ENCODE data around the gene TECTB.

Gene TECTB

DNA sequence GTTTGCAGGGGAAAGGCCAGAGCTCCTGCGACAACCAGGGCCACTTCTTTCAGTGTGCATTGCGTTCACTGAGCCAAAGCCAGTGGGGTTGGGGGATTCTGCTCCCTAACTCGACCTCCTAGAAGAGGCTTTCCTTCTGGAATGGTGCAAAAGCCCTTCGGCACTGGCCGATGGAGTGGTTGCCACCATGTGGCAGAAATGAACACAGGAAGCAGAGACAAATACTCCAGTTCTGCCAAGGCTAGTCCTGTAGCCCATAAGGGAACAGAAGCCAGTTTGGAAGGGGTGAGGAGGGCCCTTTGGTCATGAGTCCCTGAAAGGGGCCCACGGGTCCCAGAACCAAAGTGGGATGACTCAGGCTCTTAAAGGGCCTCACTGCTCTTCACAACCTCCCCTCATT is 61.1 kb downstream of the TECTB start:
- H3K79me2 ChIP-seq (ENCODE audit: control insufficient read depth, low read length): no peaks in the 10 kb centered on the region
- no peak overlapping the region for H3K4me3 ChIP-seq (ENCODE audit: low read length)
- TF ChIP-seq, protein P1, sequence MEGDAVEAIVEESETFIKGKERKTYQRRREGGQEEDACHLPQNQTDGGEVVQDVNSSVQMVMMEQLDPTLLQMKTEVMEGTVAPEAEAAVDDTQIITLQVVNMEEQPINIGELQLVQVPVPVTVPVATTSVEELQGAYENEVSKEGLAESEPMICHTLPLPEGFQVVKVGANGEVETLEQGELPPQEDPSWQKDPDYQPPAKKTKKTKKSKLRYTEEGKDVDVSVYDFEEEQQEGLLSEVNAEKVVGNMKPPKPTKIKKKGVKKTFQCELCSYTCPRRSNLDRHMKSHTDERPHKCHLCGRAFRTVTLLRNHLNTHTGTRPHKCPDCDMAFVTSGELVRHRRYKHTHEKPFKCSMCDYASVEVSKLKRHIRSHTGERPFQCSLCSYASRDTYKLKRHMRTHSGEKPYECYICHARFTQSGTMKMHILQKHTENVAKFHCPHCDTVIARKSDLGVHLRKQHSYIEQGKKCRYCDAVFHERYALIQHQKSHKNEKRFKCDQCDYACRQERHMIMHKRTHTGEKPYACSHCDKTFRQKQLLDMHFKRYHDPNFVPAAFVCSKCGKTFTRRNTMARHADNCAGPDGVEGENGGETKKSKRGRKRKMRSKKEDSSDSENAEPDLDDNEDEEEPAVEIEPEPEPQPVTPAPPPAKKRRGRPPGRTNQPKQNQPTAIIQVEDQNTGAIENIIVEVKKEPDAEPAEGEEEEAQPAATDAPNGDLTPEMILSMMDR (IDR thresholded peaks at IDR 0.05; ENCODE audit: low read depth, low read length, poor library complexity, severe bottlenecking): no peak
- TF ChIP-seq EZH2phosphoT487 (IDR thresholded peaks at IDR 0.05; ENCODE audit: borderline replicate concordance, low read length): no peak
- no peaks in the 10 kb centered on the region for H3K4me1 ChIP-seq (ENCODE audit: control insufficient read depth, low read length)
- no peaks in the 10 kb centered on the region for H3K27me3 ChIP-seq (ENCODE audit: control insufficient read depth, low read length)
- H3K4me2 ChIP-seq (ENCODE audit: low read length): no peak overlapping the region
- no peaks in the 10 kb centered on the region for H3K36me3 ChIP-seq (ENCODE audit: control insufficient read depth, low read length)
- no peaks in the 10 kb centered on the region for H3K9me2 ChIP-seq (replicated peaks; ENCODE audit: control insufficient read depth, low read length)
- H3K9me3 ChIP-seq (ENCODE audit: control insufficient read depth, insufficient read depth, low read length): no peaks in the 10 kb centered on the region
- no peaks in the 10 kb centered on the region for H3F3A ChIP-seq (ENCODE audit: control insufficient read depth, insufficient read depth)
- H3K27ac ChIP-seq (ENCODE audit: low read depth, low read length): no peak overlapping the region
- H4K20me1 ChIP-seq (ENCODE audit: control insufficient read depth, insufficient read depth, low read depth, low read length): no peaks in the 10 kb centered on the region

DNA sequence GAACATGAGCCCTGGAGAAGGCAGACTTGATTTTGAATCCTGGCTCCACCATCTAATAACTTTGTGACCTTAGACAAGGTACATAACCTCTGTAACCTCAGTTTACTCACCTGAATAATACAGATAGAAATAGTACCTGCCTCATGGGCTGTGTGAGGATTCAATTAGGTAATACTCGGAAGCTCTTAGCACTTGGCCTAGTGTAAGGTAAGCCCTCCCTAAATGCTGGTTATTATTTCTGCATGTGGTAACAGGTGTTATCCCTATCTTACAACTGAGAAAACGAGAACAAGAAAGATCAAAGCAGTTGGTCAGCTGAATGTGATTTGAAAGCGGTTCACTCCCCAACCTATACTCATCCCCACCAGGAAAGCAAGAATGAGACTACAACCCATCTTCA is 62.0 kb downstream of the TECTB start:
- H3K4me3 ChIP-seq (ENCODE audit: low read length): no peak overlapping the region
- no peaks in the 10 kb centered on the region for H3K9me3 ChIP-seq (ENCODE audit: control insufficient read depth, insufficient read depth, low read length)
- no peaks in the 10 kb centered on the region for H3K79me2 ChIP-seq (ENCODE audit: control insufficient read depth, low read length)
- TF ChIP-seq EZH2phosphoT487 (IDR thresholded peaks at IDR 0.05; ENCODE audit: borderline replicate concordance, low read length): no peak
- TF ChIP-seq, protein P1 (IDR thresholded peaks at IDR 0.05; ENCODE audit: low read depth, low read length, poor library complexity, severe bottlenecking): no peak
- no peaks in the 10 kb centered on the region for H4K20me1 ChIP-seq (ENCODE audit: control insufficient read depth, insufficient read depth, low read depth, low read length)
- no peak overlapping the region for H3K4me2 ChIP-seq (ENCODE audit: low read length)
- no peaks in the 10 kb centered on the region for H3K4me1 ChIP-seq (ENCODE audit: control insufficient read depth, low read length)
- H3K36me3 ChIP-seq (ENCODE audit: control insufficient read depth, low read length): no peaks in the 10 kb centered on the region
- H3K27me3 ChIP-seq (ENCODE audit: control insufficient read depth, low read length): no peaks in the 10 kb centered on the region
- no peak overlapping the region for H3K27ac ChIP-seq (ENCODE audit: low read depth, low read length)
- no peaks in the 10 kb centered on the region for H3K9me2 ChIP-seq (replicated peaks; ENCODE audit: control insufficient read depth, low read length)
- no peaks in the 10 kb centered on the region for H3F3A ChIP-seq (ENCODE audit: control insufficient read depth, insufficient read depth)

DNA sequence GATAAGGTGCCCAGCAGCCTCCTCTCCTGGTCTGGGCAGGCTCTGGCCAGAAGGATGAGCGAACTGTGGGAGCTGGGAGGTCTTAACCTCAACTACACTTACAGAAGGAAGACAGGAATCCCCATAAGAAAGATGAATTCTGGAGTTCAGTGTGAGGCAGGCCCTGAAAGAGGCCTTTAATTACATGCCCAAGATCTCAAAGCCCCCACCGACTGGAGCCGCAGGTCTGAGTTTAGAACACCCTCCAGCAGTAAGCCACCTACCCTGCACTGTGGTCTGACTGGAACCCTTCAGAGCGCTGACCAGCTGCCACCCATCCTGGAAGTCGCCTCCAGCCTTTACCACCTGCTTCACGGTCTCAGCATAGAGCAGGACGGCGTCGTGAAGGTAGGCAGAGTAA is 62.5 kb downstream of the TECTB start:
- no peak overlapping the region for H3K4me2 ChIP-seq (ENCODE audit: low read length)
- H3K36me3 ChIP-seq (ENCODE audit: control insufficient read depth, low read length): no peaks in the 10 kb centered on the region
- H3K27me3 ChIP-seq (ENCODE audit: control insufficient read depth, low read length): no peaks in the 10 kb centered on the region
- H3K4me3 ChIP-seq (ENCODE audit: low read length): no peak overlapping the region
- H3K4me1 ChIP-seq (ENCODE audit: control insufficient read depth, low read length): no peaks in the 10 kb centered on the region
- H4K20me1 ChIP-seq (ENCODE audit: control insufficient read depth, insufficient read depth, low read depth, low read length): no peaks in the 10 kb centered on the region
- no peaks in the 10 kb centered on the region for H3F3A ChIP-seq (ENCODE audit: control insufficient read depth, insufficient read depth)
- H3K79me2 ChIP-seq (ENCODE audit: control insufficient read depth, low read length): no peaks in the 10 kb centered on the region
- TF ChIP-seq EZH2phosphoT487 (IDR thresholded peaks at IDR 0.05; ENCODE audit: borderline replicate concordance, low read length): no peak
- TF ChIP-seq, protein P1 (IDR thresholded peaks at IDR 0.05; ENCODE audit: low read depth, low read length, poor library complexity, severe bottlenecking): no peak
- H3K27ac ChIP-seq (ENCODE audit: low read depth, low read length): no peak overlapping the region
- H3K9me2 ChIP-seq (replicated peaks; ENCODE audit: control insufficient read depth, low read length): no peaks in the 10 kb centered on the region
- H3K9me3 ChIP-seq (ENCODE audit: control insufficient read depth, insufficient read depth, low read length): no peaks in the 10 kb centered on the region

GRCh38 chr10:112346774-112347173 is 63.6 kb downstream of the TECTB start:
- H3K27me3 ChIP-seq (ENCODE audit: control insufficient read depth, low read length): no peaks in the 10 kb centered on the region
- no peaks in the 10 kb centered on the region for H3F3A ChIP-seq (ENCODE audit: control insufficient read depth, insufficient read depth)
- no peaks in the 10 kb centered on the region for H3K79me2 ChIP-seq (ENCODE audit: control insufficient read depth, low read length)
- H3K27ac ChIP-seq (ENCODE audit: low read depth, low read length): no peak overlapping the region
- H3K9me2 ChIP-seq (replicated peaks; ENCODE audit: control insufficient read depth, low read length): no peaks in the 10 kb centered on the region
- no peaks in the 10 kb centered on the region for H3K4me1 ChIP-seq (ENCODE audit: control insufficient read depth, low read length)
- H4K20me1 ChIP-seq (ENCODE audit: control insufficient read depth, insufficient read depth, low read depth, low read length): no peaks in the 10 kb centered on the region
- TF ChIP-seq EZH2phosphoT487 (IDR thresholded peaks at IDR 0.05; ENCODE audit: borderline replicate concordance, low read length): no peak
- TF ChIP-seq, protein P1 (IDR thresholded peaks at IDR 0.05; ENCODE audit: low read depth, low read length, poor library complexity, severe bottlenecking): no peak
- H3K36me3 ChIP-seq (ENCODE audit: control insufficient read depth, low read length): no peaks in the 10 kb centered on the region
- H3K4me3 ChIP-seq (ENCODE audit: low read length): no peak overlapping the region
- H3K4me2 ChIP-seq (ENCODE audit: low read length): no peak overlapping the region
- no peaks in the 10 kb centered on the region for H3K9me3 ChIP-seq (ENCODE audit: control insufficient read depth, insufficient read depth, low read length)
